Thymus (tissue), 11 donors: ENCODE results near the gene PHEX. TPM values are rescaled to one million over a fixed set of nuclear protein-coding genes. Genes with fewer than 3 reads are reported as not detected.
A peak's percentile ranks its signal among the peaks of the same experiment; 100 is the strongest.

Experiments
- DNase-seq, 9 donors: peaks; one replicate each; pipeline ENCODE4 v3.0.0-alpha.2; 2013; ENCODE audit warnings: low spot score in 9 of 9, low read depth in 6 of 9, missing footprints in 1 of 9
- H3K27ac ChIP-seq, 2 donors: one replicate each; pipeline ENCODE4 v1.5.1; 2013; ENCODE audit warnings: control low read depth in 1 of 2, low read depth in 1 of 2, low read length in 1 of 2, mild to moderate bottlenecking in 1 of 2, moderate library complexity in 1 of 2
- H3K27me3 ChIP-seq, 2 donors: one replicate each; pipeline ENCODE4 v1.5.1; 2013; ENCODE audit warnings: low read length in 1 of 2; ENCODE audit not compliant: control insufficient read depth in 2 of 2, insufficient read depth in 1 of 2
- H3K36me3 ChIP-seq, 2 donors: one replicate each; pipeline ENCODE4 v1.5.1; 2013; ENCODE audit warnings: low read length in 1 of 2, mild to moderate bottlenecking in 1 of 2, moderate library complexity in 1 of 2; ENCODE audit not compliant: control insufficient read depth in 2 of 2, insufficient read depth in 2 of 2
- H3K4me1 ChIP-seq, 2 donors: one replicate each; pipeline ENCODE4 v1.5.1; 2013; ENCODE audit warnings: low read length in 2 of 2; ENCODE audit not compliant: control insufficient read depth in 2 of 2, insufficient read depth in 2 of 2
- H3K4me3 ChIP-seq, 2 donors: one replicate each; pipeline ENCODE4 v1.5.1; 2013; ENCODE audit warnings: low read length in 2 of 2, control low read depth in 1 of 2, mild to moderate bottlenecking in 1 of 2
- H3K9me3 ChIP-seq, 2 donors: one replicate each; pipeline ENCODE4 v1.5.1; 2013; ENCODE audit warnings: low read length in 1 of 2, mild to moderate bottlenecking in 1 of 2; ENCODE audit not compliant: control insufficient read depth in 2 of 2, insufficient read depth in 1 of 2
- WGBS: extraction: QIAGEN DNeasy Blood & Tissue Kit; methylation state at CpG from one replicate; pipeline ENCODE4 v1.1.7; 2013; 5-methylcytosine and 5-hydroxymethylcytosine counted together
- polyA plus RNA-seq: library from polyadenylated mRNA; stranded (reverse); fragments of 200-250 nt; gene quantifications from one replicate; pipeline ENCODE4 v1.2.3, GENCODE V29; 2013
- total RNA-seq: library from RNA; stranded (reverse); fragments of 120-200 nt; gene quantifications from one replicate; pipeline ENCODE4 v1.2.4, GENCODE V29; 2013
- donor health status: healthy.

PHEX gene
- total and polyA plus RNA-seq, 2 donors, result 0.66 TPM

- peak in 7 of 9 donors; percentile 4 to 58 (median 13) for DNase-seq
- no peaks in the 10 kb centered on the region for H3K4me1 ChIP-seq
- WGBS, result 50% methylated on average over 7 of the region's 7 CpGs
- no peaks in the 10 kb centered on the region for H3K36me3 ChIP-seq
- H3K27me3 ChIP-seq, result no peaks in the 10 kb centered on the region
- no peak overlapping the region for H3K27ac ChIP-seq
- no peak overlapping the region for H3K4me3 ChIP-seq
- no peaks in the 10 kb centered on the region for H3K9me3 ChIP-seq
Measured at GRCh38 chrX:22081475-22082092, 49.5 kb downstream of the PHEX start.

GRCh38 chrX:22086003-22086402, 53.9 kb downstream of the PHEX start:
- Histone ChIP-seq H3K27me3 (no peaks in the 10 kb centered on the region), H3K4me1 (no peaks in the 10 kb centered on the region), H3K4me3 (no peak overlapping the region), H3K36me3 (no peaks in the 10 kb centered on the region), H3K27ac (no peak overlapping the region), H3K9me3 (no peaks in the 10 kb centered on the region)
- DNase-seq, result no peak
- 96% methylated on average over 4 of the region's 4 CpGs for WGBS

- Histone ChIP-seq H3K4me3 (no peak overlapping the region), H3K4me1 (no peaks in the 10 kb centered on the region), H3K9me3 (no peaks in the 10 kb centered on the region), H3K36me3 (no peaks in the 10 kb centered on the region), H3K27ac (no peak overlapping the region), H3K27me3 (no peaks in the 10 kb centered on the region)
- 98% methylated on average over 3 of the region's 3 CpGs for WGBS
- no peak for DNase-seq
Measured at GRCh38 chrX:22087011-22087557, 55.0 kb downstream of the PHEX start.

- Histone ChIP-seq H3K4me3 (no peak overlapping the region), H3K36me3 (no peaks in the 10 kb centered on the region), H3K4me1 (no peaks in the 10 kb centered on the region), H3K9me3 (no peaks in the 10 kb centered on the region), H3K27me3 (no peaks in the 10 kb centered on the region), H3K27ac (no peak overlapping the region)
- WGBS, result 94% methylated on average over 4 of the region's 4 CpGs
- DNase-seq, result no peak
Measured at GRCh38 chrX:22088326-22088725, 56.2 kb downstream of the PHEX start.

GRCh38 chrX:22090181-22090580, 58.1 kb downstream of the PHEX start:
- H3K4me1 ChIP-seq, result no peaks in the 10 kb centered on the region
- no peak for DNase-seq
- no peak overlapping the region for H3K4me3 ChIP-seq
- H3K27me3 ChIP-seq, result no peaks in the 10 kb centered on the region
- WGBS, result 88% methylated on average over 4 of the region's 4 CpGs
- no peaks in the 10 kb centered on the region for H3K36me3 ChIP-seq
- H3K27ac ChIP-seq, result no peak overlapping the region
- no peaks in the 10 kb centered on the region for H3K9me3 ChIP-seq

GRCh38 chrX:22093550-22093949, 61.4 kb downstream of the PHEX start:
- 59% methylated on average over 3 of the region's 3 CpGs for WGBS
- no peaks in the 10 kb centered on the region for H3K4me1 ChIP-seq

GRCh38 chrX:22095286-22095685, 63.2 kb downstream of the PHEX start:
- Histone ChIP-seq H3K4me3 (no peak overlapping the region), H3K9me3 (no peaks in the 10 kb centered on the region), H3K36me3 (no peaks in the 10 kb centered on the region), H3K27me3 (no peaks in the 10 kb centered on the region), H3K4me1 (no peaks in the 10 kb centered on the region), H3K27ac (no peak overlapping the region)
- 90% methylated on average over 3 of the region's 3 CpGs for WGBS
- no peak for DNase-seq

More at GRCh38 chrX:22093550-22093949, 61.4 kb downstream of the PHEX start:
- no peaks in the 10 kb centered on the region for H3K27me3 ChIP-seq
- H3K9me3 ChIP-seq, result no peaks in the 10 kb centered on the region
- H3K36me3 ChIP-seq, result no peaks in the 10 kb centered on the region
- H3K27ac ChIP-seq, result no peak overlapping the region
- DNase-seq, result no peak
- H3K4me3 ChIP-seq, result no peak overlapping the region

- WGBS, result 97% methylated on average over 4 of the region's 4 CpGs
- Histone ChIP-seq H3K4me3 (no peak overlapping the region), H3K36me3 (no peaks in the 10 kb centered on the region), H3K27ac (no peak overlapping the region), H3K4me1 (no peaks in the 10 kb centered on the region), H3K27me3 (no peaks in the 10 kb centered on the region), H3K9me3 (no peaks in the 10 kb centered on the region)
- DNase-seq, result no peak
Measured at GRCh38 chrX:22095856-22096255, 63.7 kb downstream of the PHEX start.

GRCh38 chrX:22097012-22097694, 65.0 kb downstream of the PHEX start:
- DNase-seq, result no peak
- Histone ChIP-seq H3K4me3 (no peak overlapping the region), H3K36me3 (no peaks in the 10 kb centered on the region), H3K9me3 (no peaks in the 10 kb centered on the region), H3K4me1 (no peaks in the 10 kb centered on the region), H3K27ac (no peak overlapping the region), H3K27me3 (no peaks in the 10 kb centered on the region)
- 97% methylated on average over 1 of the region's 1 CpG for WGBS
